ENCODE data around the gene CD300H.
"Not testable (repeated sequence)": the region's sequence is repeated elsewhere in the genome, so short reads cannot be mapped to it uniquely, and the experiment has no call there.

CD300H gene

GRCh38 chr17:74584292-74585060 is 17.2 kb upstream of the CD300H start:
- DNase-seq: no peak

DNA sequence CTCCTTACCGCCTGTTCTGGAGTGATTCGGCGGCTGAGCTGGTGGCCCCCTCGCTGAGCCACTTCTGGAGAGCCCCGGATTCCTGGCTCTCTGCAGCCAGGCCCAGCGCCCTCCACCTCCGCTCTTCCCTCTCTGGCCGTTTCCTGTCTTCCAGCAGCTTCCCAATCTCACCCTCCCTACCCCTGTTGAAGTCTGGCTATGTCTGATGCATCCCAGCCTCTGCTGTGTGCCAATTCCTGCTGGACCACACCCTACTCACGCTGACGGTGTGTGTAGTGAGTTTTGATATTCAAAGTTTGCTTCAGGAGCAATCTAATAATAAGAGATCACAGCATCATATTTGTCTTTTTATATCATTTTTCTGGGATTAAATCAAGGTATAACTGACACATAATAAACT is 15.3 kb upstream of the CD300H start:
- no peak for DNase-seq

GRCh38 chr17:74579900-74580299 is 12.6 kb upstream of the CD300H start:
- DNase-seq: no peak

DNA sequence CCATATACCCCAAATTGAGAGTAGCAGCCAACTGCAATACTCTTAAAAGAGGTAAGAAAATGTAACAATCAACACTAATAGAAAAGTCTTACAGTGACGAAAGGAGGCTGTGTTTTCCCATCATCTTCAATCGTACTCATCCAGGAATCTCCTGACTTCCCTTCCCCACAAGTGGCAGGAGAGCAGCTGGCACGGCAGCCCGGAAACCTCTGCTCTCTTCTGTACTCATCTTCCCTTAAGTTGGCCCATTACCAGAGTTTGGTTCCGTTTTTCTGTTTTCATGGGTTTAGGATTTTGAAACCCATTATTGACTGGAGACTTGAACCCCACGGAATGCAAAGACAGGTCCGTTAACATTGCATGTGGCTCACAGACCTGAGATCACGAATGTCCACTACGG is 11.7 kb upstream of the CD300H start:
- no peak for DNase-seq

GRCh38 chr17:74574489-74575142 is 7.3 kb upstream of the CD300H start:
- DNase-seq: no peak

DNA sequence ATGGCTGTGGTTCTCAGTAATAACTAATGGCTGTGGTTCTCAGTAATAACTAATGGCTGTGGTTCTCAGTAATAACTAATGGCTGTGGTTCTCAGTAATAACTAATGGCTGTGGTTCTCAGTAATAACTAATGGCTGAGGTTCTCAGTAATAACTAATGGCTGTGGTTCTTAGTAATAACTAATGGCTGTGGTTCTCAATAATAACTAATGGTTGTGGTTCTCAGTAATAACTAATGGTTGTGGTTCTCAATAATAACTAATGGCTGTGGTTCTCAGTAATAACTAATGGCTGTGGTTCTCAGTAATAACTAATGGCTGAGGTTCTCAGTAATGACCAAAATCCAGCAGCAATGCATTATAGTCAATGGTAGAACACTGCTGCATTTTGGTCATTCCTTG is 6.3 kb upstream of the CD300H start:
- DNase-seq: not testable (repeated sequence)

GRCh38 chr17:74573169-74573568 is 5.9 kb upstream of the CD300H start:
- no peak for DNase-seq

DNA sequence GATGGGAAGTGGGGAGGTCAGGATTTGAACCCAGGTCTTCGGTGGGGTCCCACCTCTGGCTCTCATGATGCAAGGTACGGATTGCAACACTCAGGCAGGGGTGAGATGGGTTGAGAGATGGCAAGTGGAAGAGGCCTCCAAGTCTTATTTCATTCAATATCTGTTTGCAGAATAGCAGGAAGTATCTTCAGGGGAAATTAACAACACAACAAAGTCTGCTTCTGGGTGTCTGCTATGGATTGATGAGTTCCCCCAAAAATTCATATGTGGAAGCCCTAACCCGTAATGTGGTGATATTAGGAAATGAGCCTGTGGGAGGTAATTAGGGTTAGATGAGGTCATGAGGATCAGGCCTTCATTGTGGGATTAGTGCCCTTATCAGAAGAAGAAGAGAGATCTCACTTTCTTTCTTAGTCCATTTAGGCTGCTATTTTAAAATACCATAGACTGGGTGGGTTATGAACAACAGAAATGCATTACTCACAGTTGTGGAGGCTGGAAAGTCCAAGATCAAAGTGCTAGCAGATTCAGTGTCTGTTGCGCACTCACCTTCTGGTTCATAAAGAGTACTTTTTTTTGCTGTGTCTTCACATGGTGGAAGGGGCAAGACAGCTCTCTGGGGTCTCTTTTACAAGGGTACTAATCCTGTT is 4.4 kb upstream of the CD300H start:
- no peak for DNase-seq

- peak; percentile 21 for DNase-seq
Measured at GRCh38 chr17:74569020-74570003, 2.0 kb upstream of the CD300H start.

DNA sequence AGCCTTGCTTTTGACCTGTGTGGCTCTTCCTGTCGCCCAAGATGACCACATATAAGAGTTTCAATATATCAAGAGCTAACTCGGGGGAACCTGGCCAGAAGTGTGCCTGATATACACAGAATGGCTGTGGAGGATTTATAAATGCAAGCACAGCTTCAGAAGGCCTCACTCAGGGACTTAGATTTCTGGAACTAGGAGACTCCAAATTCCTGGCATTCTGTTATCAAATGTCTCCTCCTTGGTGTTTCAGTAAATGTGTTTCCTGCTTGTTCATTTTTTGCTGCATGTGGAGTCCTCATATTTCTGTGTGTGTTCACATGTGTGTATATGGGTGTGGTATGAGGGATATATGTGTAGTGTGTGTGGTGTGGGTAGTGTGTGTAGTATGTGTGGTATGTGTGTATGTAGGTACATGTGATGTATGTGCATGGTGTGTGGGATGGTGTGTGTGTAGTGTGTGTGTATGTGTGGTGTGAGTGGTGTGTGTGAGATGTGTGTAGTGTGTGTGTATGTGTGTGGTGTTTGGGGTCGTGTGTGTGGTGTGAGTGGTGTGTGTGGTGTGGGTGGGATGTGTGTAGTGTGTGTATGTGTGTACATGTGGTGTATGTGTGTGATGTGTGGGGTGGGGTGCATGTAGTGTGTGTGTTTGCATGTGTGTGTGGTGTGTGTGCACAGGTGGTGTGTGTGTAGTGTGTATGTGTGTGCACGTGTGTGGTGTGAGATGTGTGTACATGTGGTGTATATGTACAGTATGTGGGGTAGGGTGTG is 981 bp upstream of the CD300H start:
- DNase-seq: no peak

DNA sequence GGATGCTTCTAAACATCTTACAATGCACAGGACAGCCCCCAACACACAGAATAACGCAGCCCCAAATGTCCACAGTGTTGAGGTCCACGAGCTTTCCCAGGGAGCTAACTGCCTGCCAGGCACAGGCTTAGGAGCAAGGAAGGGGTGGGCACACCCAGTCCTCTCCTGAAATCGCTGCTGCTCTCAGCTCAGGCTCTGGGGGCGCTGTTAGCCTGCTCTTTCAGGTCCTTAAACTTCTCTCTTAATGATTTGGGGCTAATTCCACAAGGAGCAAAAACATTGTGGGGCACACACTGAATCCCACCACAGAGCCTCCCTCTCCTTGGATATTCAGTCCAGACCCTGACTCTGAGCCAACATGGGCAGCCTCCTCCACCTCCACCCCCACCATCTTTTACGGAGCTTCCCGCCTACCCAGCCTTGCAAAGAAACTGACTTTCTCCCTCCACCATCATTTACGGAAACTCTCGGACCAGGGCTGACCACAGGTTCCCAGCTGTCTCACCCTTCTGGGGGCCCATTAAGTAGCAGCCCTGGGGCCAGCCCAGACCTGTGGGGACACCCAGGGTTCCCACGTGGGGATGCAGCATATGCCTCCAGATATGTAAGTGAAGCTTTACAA is 1.1 kb downstream of the CD300H start:
- DNase-seq: peak; percentile 28

DNA sequence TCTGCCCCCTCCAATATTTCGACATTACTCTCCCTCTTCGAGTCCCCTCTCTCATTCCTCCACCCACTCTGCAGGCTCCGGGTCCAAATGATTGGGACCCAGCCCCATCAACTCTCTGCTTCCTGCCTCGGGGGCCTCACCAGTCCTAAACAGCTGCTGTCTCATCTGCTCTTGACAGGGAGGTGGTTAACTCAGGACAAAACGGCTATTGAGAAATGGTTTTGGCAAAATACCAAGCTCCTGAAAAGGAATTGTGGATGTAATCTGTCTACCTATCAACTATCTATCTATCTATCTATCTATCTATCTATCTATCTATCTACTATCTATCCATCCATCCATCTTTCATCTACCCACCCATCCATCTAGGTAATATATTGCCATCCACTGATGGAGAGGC is 2.2 kb downstream of the CD300H start:
- no peak for DNase-seq

- DNase-seq: no peak
Measured at GRCh38 chr17:74563358-74563757, 4.0 kb downstream of the CD300H start.

DNA sequence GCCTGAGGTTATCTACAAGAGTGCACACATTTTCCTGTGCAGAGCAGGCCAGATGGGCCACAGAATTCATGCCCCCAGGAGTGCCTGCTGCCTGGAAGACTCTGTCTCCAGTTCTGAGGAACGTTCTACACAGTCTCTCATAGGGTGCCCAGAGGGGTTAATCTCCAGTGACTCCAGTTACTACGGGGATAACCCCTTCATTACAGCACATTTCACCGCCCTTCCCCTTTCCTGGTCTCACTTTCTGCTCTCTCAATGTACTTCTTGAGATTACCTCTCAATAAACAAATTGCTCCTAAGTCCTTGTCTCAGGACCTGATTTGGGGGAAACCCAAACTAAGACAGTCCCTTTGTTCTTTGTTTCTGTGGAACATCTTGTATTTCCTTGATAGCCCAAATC is 5.7 kb downstream of the CD300H start:
- DNase-seq: no peak

DNA sequence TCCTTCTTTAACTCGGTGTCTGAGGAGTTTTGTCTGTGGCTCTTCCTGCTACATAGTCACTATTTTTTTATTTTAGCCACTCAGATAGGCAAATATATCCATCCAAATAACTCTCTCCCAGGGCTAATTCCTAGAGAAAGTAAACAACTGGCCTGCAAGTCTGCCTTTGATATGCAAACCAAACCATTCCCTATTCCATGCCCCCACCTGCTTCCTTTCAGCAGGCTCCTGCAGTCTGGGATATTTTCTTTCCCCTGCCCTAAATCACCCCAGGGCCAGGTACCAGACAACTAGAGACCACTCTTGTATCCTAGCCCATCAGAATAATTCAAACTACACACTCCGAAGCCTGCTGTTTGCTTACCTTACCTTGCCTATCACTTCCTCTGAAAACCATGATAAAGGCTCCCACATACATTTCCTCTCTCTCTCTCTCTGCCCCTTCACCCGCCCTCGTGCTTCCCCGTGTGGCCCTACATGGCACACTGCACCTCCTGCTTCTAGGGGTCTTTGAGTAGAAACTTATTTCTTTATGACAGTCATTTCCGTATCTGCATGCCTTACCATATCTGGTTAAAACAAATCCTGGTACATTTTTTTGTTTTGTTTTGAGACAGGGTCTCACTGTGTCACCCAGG is 8.3 kb downstream of the CD300H start:
- DNase-seq: no peak

- not testable (repeated sequence) for DNase-seq
Measured at GRCh38 chr17:74558402-74558801, 8.9 kb downstream of the CD300H start.

- DNase-seq: no peak
Measured at GRCh38 chr17:74555427-74555940, 11.8 kb downstream of the CD300H start.

GRCh38 chr17:74554909-74555308 is 12.4 kb downstream of the CD300H start:
- no peak for DNase-seq

DNA sequence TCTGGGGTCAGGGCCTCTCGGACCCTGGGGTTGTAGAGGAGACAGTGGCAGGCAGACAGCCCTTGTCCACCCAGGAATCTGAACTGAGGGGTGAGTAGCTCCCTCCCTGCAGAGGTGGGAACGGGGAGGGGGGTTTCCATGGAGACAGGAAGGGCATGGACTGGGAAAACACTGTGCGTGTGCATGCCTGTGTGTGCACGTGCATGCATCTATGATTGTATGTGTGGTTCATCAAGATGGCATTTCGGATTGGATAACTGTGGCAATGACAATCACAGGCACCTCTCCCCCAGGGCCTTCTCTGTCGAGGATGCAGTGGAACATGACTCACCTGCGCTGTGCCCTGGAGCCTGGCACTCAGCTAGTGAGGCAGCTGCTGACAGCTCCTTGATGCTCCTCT is 15.3 kb downstream of the CD300H start:
- no peak for DNase-seq

- DNase-seq: no peak
Measured at GRCh38 chr17:74550602-74551001, 16.7 kb downstream of the CD300H start.

GRCh38 chr17:74549343-74549742 is 18.0 kb downstream of the CD300H start:
- DNase-seq: no peak
